ENCODE measurements around the gene MCUR1. TPM values are rescaled to one million over a fixed set of nuclear protein-coding genes. Genes with fewer than 3 reads are reported as not detected.

The MCUR1 gene
- total and polyA plus RNA-seq, 9 of the 15 experiments (the other 6 are each of a cell fraction or from before 2014, with no cell fraction given): 5.1 to 60.2 (median 41.4) TPM

- no peak for TF ChIP-seq USF1 (CRISPR knock-in tag; IDR thresholded peaks at IDR 0.05)
- TF ChIP-seq CHD4 (IDR thresholded peaks at IDR 0.05; ENCODE audit: insufficient read depth, insufficient replicate concordance, low read depth, low read length, poor library complexity, severe bottlenecking): no peak
- TF ChIP-seq ZNF592 (IDR thresholded peaks at IDR 0.05): no peak; the same call in 1 of the 2 replicates
- TF ChIP-seq ZNF644 (tag; IDR thresholded peaks at IDR 0.05; ENCODE audit: low read depth): no peak
- no peak for TF ChIP-seq TFAM (CRISPR knock-in tag; conservative IDR thresholded peaks at IDR 0.05)
- TF ChIP-seq IRF1 (CRISPR knock-in tag; IDR thresholded peaks at IDR 0.05; ENCODE audit: borderline replicate concordance): no peak
- TF ChIP-seq SNRNP70 (optimal IDR thresholded peaks at IDR 0.05; ENCODE audit: low read depth, low read length): no peak
- TF ChIP-seq JUNB (CRISPR knock-in tag; conservative IDR thresholded peaks at IDR 0.05): no peak
- TF ChIP-seq HDGF (IDR thresholded peaks at IDR 0.05): no peak
- no peak for TF ChIP-seq U2AF1 (optimal IDR thresholded peaks at IDR 0.05; ENCODE audit: low read depth, low read length)
- no peak for TF ChIP-seq EP300 (IDR thresholded peaks at IDR 0.05; ENCODE audit: low read length)
- TF ChIP-seq ZNF445 (CRISPR knock-in tag; IDR thresholded peaks at IDR 0.05; ENCODE audit: low read depth): 0 out of 2 replicates have a peak, but pooled peaks have one; percentile 15
- peak; percentile 25 for TF ChIP-seq PHF20 (IDR thresholded peaks at IDR 0.05; ENCODE audit: partially characterized antibody)
- TF ChIP-seq MXI1 (IDR thresholded peaks at IDR 0.05; ENCODE audit: low read depth, low read length): no peak
- no peak for TF ChIP-seq CGGBP1 (CRISPR knock-in tag; IDR thresholded peaks at IDR 0.05)
- no peak for TF ChIP-seq SAFB2 (IDR thresholded peaks at IDR 0.05; ENCODE audit: borderline replicate concordance, low read depth, low read length, severe bottlenecking)
- no peak for TF ChIP-seq POLR2A (conservative IDR thresholded peaks at IDR 0.05)
- TF ChIP-seq MCM7 (IDR thresholded peaks at IDR 0.05): no peak
- 0 out of 2 replicates have a peak, but pooled peaks have one; percentile 2 for TF ChIP-seq SUPT5H (IDR thresholded peaks at IDR 0.05)
- TF ChIP-seq FOXA3 (CRISPR knock-in tag; conservative IDR thresholded peaks at IDR 0.05 in 1 of 2, IDR thresholded peaks at IDR 0.05 in 1 of 2): no peak
- TF ChIP-seq HDAC3 (IDR thresholded peaks at IDR 0.05; ENCODE audit: borderline replicate concordance, partially characterized antibody): peak; percentile 40
- TF ChIP-seq CHD1 (IDR thresholded peaks at IDR 0.05; ENCODE audit: low read length): peak; percentile 59
Observed at GRCh38 chr6:13814938-13815575, 700 bp upstream of the MCUR1 start (continued).

Measured in K562 (cell line).